T-helper 17 cell (primary cell): ENCODE measurements around the gene IARS2. TPM values are rescaled to one million over a fixed set of nuclear protein-coding genes. Genes with fewer than 3 reads are reported as not detected.

Source experiments
- ATAC-seq: fragments of 150-1000 bp; cut with Tn5 transposase; 2 replicates; pipeline ENCODE4 v1.10.0; 2021; ENCODE audit warnings: mild to moderate bottlenecking, moderate library complexity
- DNase-seq, 3 donors: peaks; one replicate each; pipeline versions ENCODE4 v3.0.0 to v3.0.0-alpha.2; 2020 to 2021
- H3K9me3 ChIP-seq: one replicate; pipeline ENCODE4 v1.7.0; 2013; ENCODE audit warnings: low read length, mild to moderate bottlenecking; ENCODE audit not compliant: control insufficient read depth, poor library complexity, severe bottlenecking
- H3K27ac Mint-ChIP-seq: one replicate; pipeline ENCODE4 v1.8.0; 2022; ENCODE audit warnings: mild to moderate bottlenecking, moderate library complexity, mixed read lengths
- H3K27me3 Mint-ChIP-seq: one replicate; pipeline ENCODE4 v1.8.0; 2022; ENCODE audit warnings: mixed read lengths
- H3K36me3 Mint-ChIP-seq: one replicate; pipeline ENCODE4 v1.8.0; 2022; ENCODE audit warnings: low read depth, mixed read lengths
- H3K4me1 Mint-ChIP-seq: one replicate; pipeline ENCODE4 v1.8.0; 2022; ENCODE audit warnings: mild to moderate bottlenecking, mixed read lengths
- H3K4me3 Mint-ChIP-seq: one replicate; pipeline ENCODE4 v1.8.0; 2022; ENCODE audit warnings: mild to moderate bottlenecking, moderate library complexity, mixed read lengths
- total RNA-seq, 4 donors: library from RNA in 2 of 4; stranded (reverse) in 2 of 4; gene quantifications; one replicate each; pipeline ENCODE4 v1.2.3 and lab custom pipeline; 2022 to 2026

IARS2 gene
- total RNA-seq (10 to 100 TPM; 29.8 to 32.6 TPM), total RNA-seq (lab: John Stamatoyannopoulos, UW) (86.8 to 135 reads per million in 2 donors)

DNA sequence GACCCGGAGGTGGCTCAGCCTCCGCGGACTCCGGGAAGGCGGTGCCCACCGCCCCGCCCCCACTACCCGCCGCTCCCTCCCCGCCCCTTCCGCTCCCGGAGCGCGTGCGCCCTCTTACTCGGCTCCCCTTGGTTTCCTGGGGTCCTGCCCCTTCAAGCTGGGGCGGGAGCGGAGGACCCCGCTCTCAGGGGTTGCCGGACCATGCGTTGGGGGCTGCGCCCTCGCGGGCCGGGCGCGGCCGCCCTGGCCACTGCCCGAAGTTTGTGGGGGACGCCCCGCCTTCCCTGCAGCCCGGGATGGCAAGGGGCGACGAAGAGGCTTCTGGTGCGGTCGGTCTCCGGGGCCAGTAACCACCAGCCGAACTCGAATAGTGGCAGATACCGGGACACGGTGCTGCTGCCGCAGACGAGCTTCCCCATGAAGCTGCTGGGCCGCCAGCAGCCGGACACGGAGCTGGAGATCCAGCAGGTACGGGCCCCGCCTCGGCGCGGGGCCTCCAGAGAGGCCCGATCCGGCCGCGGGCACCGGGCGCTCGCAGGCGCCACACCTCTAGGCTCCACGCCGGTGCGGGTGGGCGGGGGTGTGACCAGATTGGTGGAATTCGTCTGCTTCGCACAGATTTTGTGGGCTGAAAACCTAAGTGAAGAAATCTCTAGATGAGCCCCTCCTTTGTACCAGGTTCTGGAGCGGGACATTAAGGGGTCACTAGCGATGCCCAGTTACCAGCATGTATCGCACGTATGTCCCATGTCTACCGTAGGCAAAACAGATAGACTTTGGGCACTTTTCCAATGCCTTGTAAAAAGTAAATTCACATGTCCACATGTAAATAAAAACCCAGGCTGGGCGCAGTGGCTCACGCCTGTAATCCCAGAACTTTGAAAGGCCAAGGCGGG is at the start of gene IARS2:
Gene IARS2, plus strand, starts transcription at position 117 of the 896 bp plus-strand sequence. Its CDS starts 85 bp downstream, at position 202.
- peak; percentile 85 for ATAC-seq
- no peaks in the 10 kb centered on the region for H3K27me3 Mint-ChIP-seq
- H3K9me3 ChIP-seq: no peaks in the 10 kb centered on the region
- peak within 1 kb of the TSS; percentile 74 for H3K4me3 Mint-ChIP-seq
- H3K27ac Mint-ChIP-seq: peak within 1 kb of the TSS; percentile 60
- H3K4me1 Mint-ChIP-seq: peaks cover 20% of the 10 kb centered on the region
- H3K36me3 Mint-ChIP-seq: peaks cover 5% of the 10 kb centered on the region
- peak; percentile 87 to 94 (median 91) for DNase-seq

DNA sequence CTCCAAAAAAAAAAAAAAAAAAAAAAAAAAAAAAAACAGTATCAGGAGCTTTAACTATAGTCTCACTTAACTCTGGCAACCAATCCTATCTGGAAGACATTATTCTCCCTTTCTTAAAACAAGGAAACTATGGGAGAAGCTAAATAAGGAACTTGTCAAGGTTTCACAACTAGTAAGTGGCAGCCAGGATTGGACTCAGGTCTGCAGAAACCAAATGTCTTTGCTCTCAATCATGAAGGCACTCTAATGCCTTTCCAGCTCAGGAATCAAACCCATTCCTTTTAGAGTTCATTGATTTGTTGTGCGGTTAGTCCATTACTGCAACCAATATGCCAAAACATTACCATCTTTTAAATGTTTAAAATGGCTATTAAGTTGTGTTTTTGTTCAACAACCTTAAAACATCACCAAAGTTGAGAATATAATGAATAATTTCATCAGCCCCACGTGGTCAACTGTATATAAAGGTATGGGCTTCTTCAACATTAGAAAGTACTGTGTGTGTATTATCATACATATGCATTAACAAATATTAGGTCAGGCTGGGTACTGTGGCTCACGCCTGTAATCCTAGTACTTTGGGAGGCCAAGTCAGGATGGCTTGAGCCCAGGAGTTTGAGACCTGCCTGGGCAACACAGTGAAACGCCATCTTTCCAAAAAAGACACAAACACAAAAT is 49.1 kb upstream of the IARS2 start:
- Mint-ChIP-seq H3K36me3 (peaks cover 5% of the 10 kb centered on the region), H3K4me1 (peaks cover 25% of the 10 kb centered on the region), H3K4me3 (peak overlapping the region; percentile 97), H3K27me3 (no peaks in the 10 kb centered on the region), H3K27ac (peak overlapping the region; percentile 98)
- H3K9me3 ChIP-seq: no peaks in the 10 kb centered on the region
- ATAC-seq: no peak
- no peak for DNase-seq

DNA sequence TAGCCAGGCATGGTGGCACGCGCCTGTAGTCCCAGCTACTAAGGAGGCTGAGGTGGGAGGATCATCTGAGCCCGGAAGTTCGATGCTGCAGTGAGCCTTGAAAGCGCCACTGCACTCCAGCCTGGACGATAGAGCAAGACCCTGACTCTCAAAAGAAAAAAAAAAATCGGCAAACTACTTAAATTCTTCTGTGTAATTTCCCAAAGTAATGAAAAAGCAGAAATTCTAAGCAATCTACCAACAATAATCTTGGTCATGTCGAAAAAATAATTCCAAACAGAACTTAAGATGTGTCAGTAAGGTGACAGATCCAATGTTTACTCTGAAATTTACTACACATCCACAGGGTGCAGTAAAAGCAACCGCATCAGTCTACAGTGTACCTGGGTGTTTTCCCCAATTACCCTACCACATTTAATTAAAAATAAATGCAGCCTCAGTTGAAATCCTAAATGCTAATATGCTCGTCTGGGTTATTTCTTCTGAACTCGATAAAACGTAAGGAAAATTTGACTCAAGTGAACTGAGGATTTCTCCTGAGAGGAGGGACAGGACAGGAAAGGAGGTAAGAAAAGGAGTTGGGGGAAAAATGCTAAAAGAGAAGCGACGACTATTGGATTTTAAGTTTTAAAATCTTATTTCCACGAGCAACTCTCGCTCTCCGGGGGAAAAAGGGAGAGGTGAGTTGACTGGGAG is 48.4 kb upstream of the IARS2 start:
- H3K4me1 Mint-ChIP-seq: peaks cover 25% of the 10 kb centered on the region
- no peaks in the 10 kb centered on the region for H3K9me3 ChIP-seq
- ATAC-seq: peak; percentile 30
- peak overlapping the region; percentile 98 for H3K27ac Mint-ChIP-seq
- peaks cover 5% of the 10 kb centered on the region for H3K36me3 Mint-ChIP-seq
- DNase-seq: no peak
- H3K27me3 Mint-ChIP-seq: no peaks in the 10 kb centered on the region
- peak overlapping the region; percentile 97 for H3K4me3 Mint-ChIP-seq

GRCh38 chr1:220046052-220046930 is 47.6 kb upstream of the IARS2 start, which contains the start of gene EPRS1:
Gene EPRS1, minus strand, starts transcription at chr1:220046505. Its CDS starts 117 bp downstream, at chr1:220046388.
- Mint-ChIP-seq H3K36me3 (peaks cover 5% of the 10 kb centered on the region), H3K4me3 (peak within 1 kb of the TSS; percentile 97), H3K27ac (peak within 1 kb of the TSS; percentile 98), H3K27me3 (no peaks in the 10 kb centered on the region), H3K4me1 (peaks cover 25% of the 10 kb centered on the region)
- no peaks in the 10 kb centered on the region for H3K9me3 ChIP-seq
- peak; percentile 97 for ATAC-seq
- peak; percentile 86 to 92 (median 89) for DNase-seq

DNA sequence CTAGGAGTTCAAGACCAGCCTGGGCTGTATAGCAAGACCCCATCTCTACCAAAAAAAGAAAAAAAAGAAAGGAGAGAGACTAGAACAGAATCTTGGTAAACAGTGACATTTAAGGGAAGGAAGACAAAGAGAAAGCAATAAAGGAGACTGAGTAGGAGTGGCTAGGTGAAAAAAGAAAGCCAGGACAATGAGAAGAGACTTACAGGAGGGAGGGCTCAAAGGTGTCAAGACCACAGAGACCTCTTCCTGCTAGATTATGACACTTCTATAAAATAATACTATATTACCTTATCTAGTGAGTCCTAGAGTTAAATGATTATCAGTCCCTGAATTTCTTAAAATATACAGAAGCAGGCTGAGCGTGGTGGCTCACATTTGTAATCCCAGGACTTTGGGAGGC is 37.6 kb upstream of the IARS2 start:
- Mint-ChIP-seq H3K4me1 (peaks cover 9% of the 10 kb centered on the region), H3K27ac (no peak overlapping the region), H3K4me3 (no peak overlapping the region), H3K27me3 (no peaks in the 10 kb centered on the region), H3K36me3 (peaks cover 9% of the 10 kb centered on the region)
- DNase-seq (no peak), ATAC-seq (no peak)
- H3K9me3 ChIP-seq: no peaks in the 10 kb centered on the region

GRCh38 chr1:220060876-220061275 is 33.1 kb upstream of the IARS2 start:
- Mint-ChIP-seq H3K4me1 (peaks cover 4% of the 10 kb centered on the region), H3K4me3 (no peak overlapping the region), H3K27me3 (no peaks in the 10 kb centered on the region), H3K27ac (no peak overlapping the region), H3K36me3 (peaks cover 7% of the 10 kb centered on the region)
- no peak for ATAC-seq
- no peaks in the 10 kb centered on the region for H3K9me3 ChIP-seq
- no peak for DNase-seq

DNA sequence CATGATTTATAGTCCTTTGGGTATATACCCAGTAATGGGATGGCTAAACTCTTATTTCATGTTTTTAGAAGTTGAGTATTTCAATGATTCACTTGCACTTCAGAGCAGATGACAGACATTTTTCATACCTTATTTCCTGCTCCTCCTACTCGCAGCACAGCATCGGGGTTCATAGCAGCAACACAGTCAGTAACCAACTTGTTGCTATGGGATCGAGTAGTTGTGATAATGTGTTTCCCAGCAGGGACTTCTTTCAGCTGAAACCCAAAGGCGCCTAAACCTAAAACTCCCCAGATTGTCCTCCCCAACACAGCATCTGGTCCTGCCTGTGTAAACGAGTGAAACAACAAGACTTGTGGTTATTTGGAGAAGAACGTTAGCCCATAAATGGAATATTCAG is 31.3 kb upstream of the IARS2 start:
- Mint-ChIP-seq H3K27me3 (no peaks in the 10 kb centered on the region), H3K4me1 (no peaks in the 10 kb centered on the region), H3K36me3 (peaks cover 2% of the 10 kb centered on the region), H3K27ac (no peak overlapping the region), H3K4me3 (no peak overlapping the region)
- DNase-seq: no peak
- ATAC-seq: no peak
- H3K9me3 ChIP-seq: no peaks in the 10 kb centered on the region

DNA sequence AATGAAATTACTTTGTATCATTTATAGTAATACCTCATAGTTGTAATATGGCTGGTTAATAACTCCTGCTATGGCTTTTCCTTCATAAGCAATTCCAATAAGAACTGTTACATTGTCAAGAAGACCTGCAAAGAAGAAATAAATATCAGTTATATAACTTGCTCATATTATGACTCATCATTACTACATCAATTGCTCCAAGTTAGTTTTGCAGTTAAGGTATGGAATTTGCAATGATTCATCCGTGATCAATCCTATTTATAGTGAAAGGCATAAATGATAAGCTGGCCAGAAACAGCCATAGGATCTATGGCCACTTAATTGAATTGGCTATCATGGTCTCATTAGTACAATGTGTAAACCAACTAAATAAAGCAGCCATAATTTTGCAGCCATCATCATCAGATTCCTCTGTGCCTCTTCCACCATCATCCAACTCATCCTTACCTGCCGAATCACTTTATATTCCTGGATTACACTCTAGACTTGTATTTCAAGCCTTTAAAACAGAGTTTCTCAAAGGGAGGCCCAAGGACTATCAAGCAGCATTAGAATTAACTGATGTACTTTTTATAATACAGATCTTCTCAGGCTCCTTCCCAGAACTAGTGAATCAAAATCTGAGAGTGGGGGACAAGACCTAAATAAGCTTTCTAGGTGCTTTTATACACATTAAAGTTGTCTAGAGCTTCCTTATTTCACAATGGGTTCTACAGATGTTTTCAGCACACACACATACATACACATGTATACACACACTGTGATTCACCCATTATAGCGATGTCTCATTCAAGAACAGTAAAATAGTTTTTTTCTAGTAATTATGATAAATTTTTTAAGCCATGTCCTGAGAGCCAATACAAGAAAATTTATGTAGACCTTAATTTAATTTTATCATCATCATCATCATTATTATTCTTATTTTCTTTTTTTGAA is 26.4 kb upstream of the IARS2 start:
- Mint-ChIP-seq H3K36me3 (no peaks in the 10 kb centered on the region), H3K4me3 (no peak overlapping the region), H3K4me1 (no peaks in the 10 kb centered on the region), H3K27me3 (no peaks in the 10 kb centered on the region), H3K27ac (no peak overlapping the region)
- ATAC-seq (no peak), DNase-seq (no peak)
- no peaks in the 10 kb centered on the region for H3K9me3 ChIP-seq

- H3K4me1 Mint-ChIP-seq: peaks cover 5% of the 10 kb centered on the region
- ATAC-seq (no peak), DNase-seq (no peak)
- H3K9me3 ChIP-seq: no peaks in the 10 kb centered on the region
- peaks cover 4% of the 10 kb centered on the region for H3K36me3 Mint-ChIP-seq
- no peak overlapping the region for H3K4me3 Mint-ChIP-seq
- H3K27me3 Mint-ChIP-seq: no peaks in the 10 kb centered on the region
- no peak overlapping the region for H3K27ac Mint-ChIP-seq
Measured at GRCh38 chr1:220076861-220077762, 16.8 kb upstream of the IARS2 start.

GRCh38 chr1:220077887-220078286 is 16.0 kb upstream of the IARS2 start:
- Mint-ChIP-seq H3K27ac (no peak overlapping the region), H3K36me3 (peaks cover 2% of the 10 kb centered on the region), H3K4me3 (no peak overlapping the region), H3K27me3 (no peaks in the 10 kb centered on the region), H3K4me1 (peaks cover 5% of the 10 kb centered on the region)
- H3K9me3 ChIP-seq: no peaks in the 10 kb centered on the region
- ATAC-seq (no peak), DNase-seq (no peak)

GRCh38 chr1:220084460-220084859 is 9.5 kb upstream of the IARS2 start:
- no peak overlapping the region for H3K4me3 Mint-ChIP-seq
- H3K9me3 ChIP-seq: no peaks in the 10 kb centered on the region
- no peak overlapping the region for H3K27ac Mint-ChIP-seq
- ATAC-seq (no peak), DNase-seq (no peak)
- peaks cover 4% of the 10 kb centered on the region for H3K36me3 Mint-ChIP-seq
- no peaks in the 10 kb centered on the region for H3K27me3 Mint-ChIP-seq
- peaks cover 6% of the 10 kb centered on the region for H3K4me1 Mint-ChIP-seq
